SK-N-SH (cell line): ENCODE measurements around the gene TACR2. TPM values are rescaled to one million over a fixed set of nuclear protein-coding genes. Genes with fewer than 3 reads are reported as not detected.
A peak's percentile ranks its signal among the peaks of the same experiment; 100 is the strongest.

Source experiments
- CTCF ChIA-PET: fragments of 300-600, 350-600 bp; formaldehyde crosslinking; extraction: SDS; loops from one replicate; lab custom pipeline; 2021; lab: Yijun Ruan, JAX
- POLR2A ChIA-PET: fragments of 350-600 bp; sonication (Branson Sonifier 250); formaldehyde crosslinking; extraction: SDS; loops from one replicate; lab custom pipeline; 2020; ENCODE audit warnings: antibody characterized with exemption, inconsistent platforms; lab: Yijun Ruan, JAX
- DNase-seq: peaks from one replicate; pipeline ENCODE4 v3.0.0; 2012
- H2AFZ ChIP-seq: fragments of 200-600 bp; sonication (generic); 2 replicates; pipeline ENCODE4 v1.8.1; 2016; ENCODE audit warnings: antibody characterized with exemption, mild to moderate bottlenecking, low read depth
- H3F3A ChIP-seq: fragments of 200-600 bp; sonication (generic); replicated peaks from 2 replicates; pipeline ENCODE3; 2016; ENCODE audit warnings: antibody characterized with exemption, mild to moderate bottlenecking; ENCODE audit not compliant: insufficient read depth
- H3K27ac ChIP-seq, 2 experiments: fragments of 200-500 bp in 1 of 2; fragments of 200-600 bp in 1 of 2; sonication (Bioruptor generic) in 1 of 2; sonication (generic), shearing (Covaris generic) in 1 of 2; 2 replicates each; pipeline versions ENCODE4 v1.5.1 to v1.6.1; 2014 to 2016; ENCODE audit warnings: low read depth in 2 of 2, inconsistent platforms in 1 of 2, low read length in 1 of 2, mild to moderate bottlenecking in 1 of 2, mixed read lengths in 1 of 2
- H3K27me3 ChIP-seq: fragments of 200-600 bp; sonication (generic), shearing (Covaris generic); 2 replicates; pipeline ENCODE4 v1.6.1; 2016; ENCODE audit warnings: mixed run types; ENCODE audit not compliant: insufficient read depth
- H3K36me3 ChIP-seq, 2 experiments: fragments of 200-500 bp in 1 of 2; fragments of 200-600 bp in 1 of 2; sonication (Bioruptor generic) in 1 of 2; sonication (generic) in 1 of 2; replicated peaks in 1 of 2; 2 replicates each; pipeline versions ENCODE3 to v1.5.1; 2014 to 2016; ENCODE audit warnings: low read length in 1 of 2, mild to moderate bottlenecking in 1 of 2; ENCODE audit not compliant: insufficient read depth in 2 of 2, control insufficient read depth in 1 of 2
- H3K4me1 ChIP-seq, 2 experiments: fragments of 200-500 bp in 1 of 2; fragments of 200-600 bp in 1 of 2; sonication (Bioruptor generic) in 1 of 2; sonication (generic), shearing (Covaris generic) in 1 of 2; 2 replicates each; pipeline versions ENCODE4 v1.5.1 to v1.6.1; 2014 to 2016; ENCODE audit warnings: low read depth in 1 of 2, low read length in 1 of 2, mixed run types in 1 of 2; ENCODE audit not compliant: insufficient read depth in 2 of 2, control insufficient read depth in 1 of 2
- H3K4me2 ChIP-seq: fragments of 200-600 bp; sonication (generic), shearing (Covaris generic); 2 replicates; pipeline ENCODE4 v1.6.1; 2017; ENCODE audit warnings: mixed run types
- H3K4me3 ChIP-seq, 2 experiments: fragments of 200-500 bp in 1 of 2; fragments of 200-600 bp in 1 of 2; sonication (Bioruptor generic) in 1 of 2; sonication (generic), shearing (Covaris generic) in 1 of 2; 2 replicates each; pipeline versions ENCODE4 v1.5.1 to v1.8.1; 2014 to 2016; ENCODE audit warnings: low read depth in 2 of 2, inconsistent platforms in 1 of 2, low read length in 1 of 2, mild to moderate bottlenecking in 1 of 2, mixed read lengths in 1 of 2, moderate library complexity in 1 of 2
- H3K79me2 ChIP-seq: fragments of 200-600 bp; sonication (generic); 2 replicates; pipeline ENCODE4 v1.8.1; 2017; ENCODE audit warnings: mild to moderate bottlenecking; ENCODE audit not compliant: insufficient read depth
- H3K9ac ChIP-seq: fragments of 200-600 bp; sonication (generic); 2 replicates; pipeline ENCODE4 v1.6.1; 2017; ENCODE audit warnings: mixed run types
- H3K9me2 ChIP-seq: fragments of 200-600 bp; sonication (generic); 2 replicates; pipeline ENCODE4 v1.6.1; 2017; ENCODE audit warnings: mixed run types
- H3K9me3 ChIP-seq: fragments of 200-600 bp; sonication (generic); 2 replicates; pipeline ENCODE4 v1.6.1; 2017; ENCODE audit warnings: mixed run types, mild to moderate bottlenecking, moderate library complexity
- H4K20me1 ChIP-seq: fragments of 200-600 bp; sonication (generic); 2 replicates; pipeline ENCODE4 v1.6.1; 2017; ENCODE audit warnings: mild to moderate bottlenecking, mixed run types; ENCODE audit not compliant: insufficient read depth
- CHD2 ChIP-seq: fragments of 150-350 bp; IDR thresholded peaks from 2 replicates; pipeline ENCODE4 v1.6.1; 2018; ENCODE audit warnings: low read length; ENCODE audit not compliant: partially characterized antibody
- EP300 ChIP-seq, 2 experiments: IDR thresholded peaks; 2 replicates each; pipeline versions ENCODE4 v1.4.0 to v1.6.1; 2012; ENCODE audit warnings: borderline replicate concordance in 1 of 2, low read depth in 1 of 2, low read length in 1 of 2
- EZH2phosphoT487 ChIP-seq: fragments of 200-600 bp; sonication (generic); IDR thresholded peaks from 2 replicates; pipeline ENCODE4 v1.6.1; 2017; ENCODE audit warnings: low read depth, mixed run types, mild to moderate bottlenecking, antibody characterized with exemption, moderate library complexity, borderline replicate concordance
- FOSL2 ChIP-seq: IDR thresholded peaks from 2 replicates; pipeline ENCODE4 v1.4.0; 2012; ENCODE audit warnings: low read depth, mild to moderate bottlenecking, moderate library complexity, borderline replicate concordance
- FOXJ3 ChIP-seq: sonication (generic); formaldehyde crosslinking; IDR thresholded peaks from 2 replicates; pipeline ENCODE4 v1.5.1; 2020; ENCODE audit warnings: mild to moderate bottlenecking, missing genetic modification reagents
- GATA2 ChIP-seq: sonication (generic); formaldehyde crosslinking; IDR thresholded peaks from 2 replicates; pipeline ENCODE4 v1.5.0; 2020; ENCODE audit warnings: mild to moderate bottlenecking, missing genetic modification reagents
- IRF3 ChIP-seq: fragments of 150-350 bp; IDR thresholded peaks from 2 replicates; pipeline ENCODE4 v1.6.1; 2016; ENCODE audit warnings: mild to moderate bottlenecking, low read depth, low read length
- JUND ChIP-seq: IDR thresholded peaks from 2 replicates; pipeline ENCODE4 v1.4.0; 2012
- MAX ChIP-seq: IDR thresholded peaks from 2 replicates; pipeline ENCODE4 v1.4.0; 2012; ENCODE audit warnings: low read depth
- MEF2A ChIP-seq: IDR thresholded peaks from 2 replicates; pipeline ENCODE4 v1.4.0; 2012; ENCODE audit warnings: low read depth, borderline replicate concordance
- MXI1 ChIP-seq: IDR thresholded peaks from 2 replicates; pipeline ENCODE4 v1.6.1; 2012; ENCODE audit warnings: mild to moderate bottlenecking, low read depth, low read length, improper control_type of control experiment
- NFIC ChIP-seq: IDR thresholded peaks from 2 replicates; pipeline ENCODE4 v1.4.0; 2012; ENCODE audit warnings: borderline replicate concordance
- NRF1 ChIP-seq: IDR thresholded peaks from 2 replicates; pipeline ENCODE4 v1.6.1; 2012; ENCODE audit warnings: low read depth, mild to moderate bottlenecking, low read length
- POLR2AphosphoS5 ChIP-seq: IDR thresholded peaks from 2 replicates; pipeline ENCODE4 v1.6.1; 2012; ENCODE audit warnings: low read depth, low read length
- RAD21 ChIP-seq: IDR thresholded peaks from 2 replicates; pipeline ENCODE4 v1.6.1; 2012; ENCODE audit warnings: mild to moderate bottlenecking, low read length
- RFX5 ChIP-seq: IDR thresholded peaks from 2 replicates; pipeline ENCODE4 v1.6.1; 2012; ENCODE audit warnings: mild to moderate bottlenecking, improper control_type of control experiment, low read length
- RXRA ChIP-seq: IDR thresholded peaks from 2 replicates; pipeline ENCODE4 v1.4.0; 2012; ENCODE audit warnings: low read depth, mild to moderate bottlenecking, borderline replicate concordance
- SIN3A ChIP-seq: IDR thresholded peaks from 2 replicates; pipeline ENCODE4 v1.6.1; 2012; ENCODE audit warnings: low read depth, mild to moderate bottlenecking, low read length, moderate library complexity, borderline replicate concordance
- SMC3 ChIP-seq: IDR thresholded peaks from 2 replicates; pipeline ENCODE4 v1.6.1; 2012; ENCODE audit warnings: low read depth, low read length, improper control_type of control experiment
- TAF1 ChIP-seq: IDR thresholded peaks from 2 replicates; pipeline ENCODE4 v1.6.1; 2012; ENCODE audit warnings: low read depth, mild to moderate bottlenecking, low read length, moderate library complexity, borderline replicate concordance
- TEAD4 ChIP-seq: IDR thresholded peaks from 2 replicates; pipeline ENCODE4 v1.4.0; 2012; ENCODE audit warnings: mild to moderate bottlenecking, borderline replicate concordance; ENCODE audit not compliant: insufficient read depth
- USF1 ChIP-seq: IDR thresholded peaks from 2 replicates; pipeline ENCODE4 v1.4.0; 2012; ENCODE audit warnings: low read depth, borderline replicate concordance
- ZBTB33 ChIP-seq: IDR thresholded peaks from 2 replicates; pipeline ENCODE4 v1.4.0; 2012; ENCODE audit warnings: low read depth, borderline replicate concordance
- WGBS: methylation state at CpG from one replicate; pipeline ENCODE4 v1.1.6; 2017; ENCODE audit warnings: low lambda C conversion rate; 5-methylcytosine and 5-hydroxymethylcytosine counted together
- polyA plus RNA-seq, 3 experiments: library from polyadenylated mRNA; depleted of rRNA; stranded (reverse); fragments of >200 nt; gene quantifications; 2 replicates each; pipeline ENCODE4 v1.2.3, GENCODE V29; 2012
- TF ChIP-seq, protein P1 (sequence below): IDR thresholded peaks from 2 replicates; pipeline ENCODE4; 2012
- TF ChIP-seq, protein P2 (sequence below): IDR thresholded peaks from 2 replicates; pipeline ENCODE4 v1.6.1; 2012; ENCODE audit warnings: mild to moderate bottlenecking, low read depth, low read length, moderate library complexity

Gene TACR2
- polyA plus RNA-seq, 1 of the 3 experiments (the other 2 are of a cell fraction): 0.02 TPM

GRCh38 chr10:69392481-69393000 lies 24.2 kb downstream of the TACR2 start:
- CTCF ChIA-PET: interaction anchor here (0.5 to 7.7 kb wide), 30 partner anchors 11 to 448 kb away, joined by 3 to 105 read pairs (median 4); no protein-coding TSS in a partner anchor
- H3K36me3 ChIP-seq: peaks cover 27 to 36% of the 10 kb centered on the region in 2 experiments
- peak; percentile 87 for DNase-seq
- no peak overlapping the region; a peak in 1 of 4 replicates for H3K4me3 ChIP-seq
- H3K79me2 ChIP-seq: no peaks in the 10 kb centered on the region
- peaks cover 8 to 11% of the 10 kb centered on the region in 2 experiments; a peak in 3 of 4 replicates for H3K4me1 ChIP-seq
- H3K9ac ChIP-seq: no peak overlapping the region
- H4K20me1 ChIP-seq: no peaks in the 10 kb centered on the region
- no peaks in the 10 kb centered on the region for H3K9me2 ChIP-seq
- H3K27me3 ChIP-seq: no peaks in the 10 kb centered on the region
- no peak overlapping the region for H2AFZ ChIP-seq
- WGBS: 23% methylated on average over 6 of the region's 7 CpGs
- H3F3A ChIP-seq: peaks cover 14% of the 10 kb centered on the region
- POLR2A ChIA-PET: interaction anchor here (0.9 kb wide), 1 partner anchor 154 kb away, joined by 3 read pairs; no protein-coding TSS in a partner anchor
- H3K27ac ChIP-seq: peak overlapping the region in 1 of 2 experiments; percentile 29; a peak in 1 of 4 replicates
- H3K9me3 ChIP-seq: no peaks in the 10 kb centered on the region
- H3K4me2 ChIP-seq: no peak overlapping the region
- no peak for TF ChIP-seq MEF2A
- no peak for TF ChIP-seq ZBTB33
- no peak for TF ChIP-seq MAX
- no peak for TF ChIP-seq SIN3A
- TF ChIP-seq TAF1: no peak
- peak; percentile 65 for TF ChIP-seq CHD2
- TF ChIP-seq RAD21: peak; percentile 98
- TF ChIP-seq NFIC: no peak
- TF ChIP-seq EZH2phosphoT487: no peak
- TF ChIP-seq, protein P1, sequence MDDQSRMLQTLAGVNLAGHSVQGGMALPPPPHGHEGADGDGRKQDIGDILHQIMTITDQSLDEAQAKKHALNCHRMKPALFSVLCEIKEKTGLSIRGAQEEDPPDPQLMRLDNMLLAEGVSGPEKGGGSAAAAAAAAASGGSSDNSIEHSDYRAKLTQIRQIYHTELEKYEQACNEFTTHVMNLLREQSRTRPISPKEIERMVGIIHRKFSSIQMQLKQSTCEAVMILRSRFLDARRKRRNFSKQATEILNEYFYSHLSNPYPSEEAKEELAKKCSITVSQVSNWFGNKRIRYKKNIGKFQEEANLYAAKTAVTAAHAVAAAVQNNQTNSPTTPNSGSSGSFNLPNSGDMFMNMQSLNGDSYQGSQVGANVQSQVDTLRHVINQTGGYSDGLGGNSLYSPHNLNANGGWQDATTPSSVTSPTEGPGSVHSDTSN: no peak
- TF ChIP-seq USF1: no peak
- 0 out of 2 replicates have a peak, but pooled peaks have one; percentile 19 for TF ChIP-seq MXI1
- TF ChIP-seq GATA2 (CRISPR knock-in tag): no peak
- TF ChIP-seq EP300 (IDR thresholded peaks at IDR 0.05; ENCODE audit: borderline replicate concordance in 1 of 2, low read depth in 1 of 2, low read length in 1 of 2): no peak
- no peak for TF ChIP-seq JUND
- peak; percentile 36; the same call in 1 of the 2 replicates for TF ChIP-seq NRF1
- TF ChIP-seq FOXJ3 (CRISPR knock-in tag): no peak
- no peak for TF ChIP-seq IRF3
- no peak for TF ChIP-seq RXRA
- TF ChIP-seq RFX5: no peak
- TF ChIP-seq, protein P2, sequence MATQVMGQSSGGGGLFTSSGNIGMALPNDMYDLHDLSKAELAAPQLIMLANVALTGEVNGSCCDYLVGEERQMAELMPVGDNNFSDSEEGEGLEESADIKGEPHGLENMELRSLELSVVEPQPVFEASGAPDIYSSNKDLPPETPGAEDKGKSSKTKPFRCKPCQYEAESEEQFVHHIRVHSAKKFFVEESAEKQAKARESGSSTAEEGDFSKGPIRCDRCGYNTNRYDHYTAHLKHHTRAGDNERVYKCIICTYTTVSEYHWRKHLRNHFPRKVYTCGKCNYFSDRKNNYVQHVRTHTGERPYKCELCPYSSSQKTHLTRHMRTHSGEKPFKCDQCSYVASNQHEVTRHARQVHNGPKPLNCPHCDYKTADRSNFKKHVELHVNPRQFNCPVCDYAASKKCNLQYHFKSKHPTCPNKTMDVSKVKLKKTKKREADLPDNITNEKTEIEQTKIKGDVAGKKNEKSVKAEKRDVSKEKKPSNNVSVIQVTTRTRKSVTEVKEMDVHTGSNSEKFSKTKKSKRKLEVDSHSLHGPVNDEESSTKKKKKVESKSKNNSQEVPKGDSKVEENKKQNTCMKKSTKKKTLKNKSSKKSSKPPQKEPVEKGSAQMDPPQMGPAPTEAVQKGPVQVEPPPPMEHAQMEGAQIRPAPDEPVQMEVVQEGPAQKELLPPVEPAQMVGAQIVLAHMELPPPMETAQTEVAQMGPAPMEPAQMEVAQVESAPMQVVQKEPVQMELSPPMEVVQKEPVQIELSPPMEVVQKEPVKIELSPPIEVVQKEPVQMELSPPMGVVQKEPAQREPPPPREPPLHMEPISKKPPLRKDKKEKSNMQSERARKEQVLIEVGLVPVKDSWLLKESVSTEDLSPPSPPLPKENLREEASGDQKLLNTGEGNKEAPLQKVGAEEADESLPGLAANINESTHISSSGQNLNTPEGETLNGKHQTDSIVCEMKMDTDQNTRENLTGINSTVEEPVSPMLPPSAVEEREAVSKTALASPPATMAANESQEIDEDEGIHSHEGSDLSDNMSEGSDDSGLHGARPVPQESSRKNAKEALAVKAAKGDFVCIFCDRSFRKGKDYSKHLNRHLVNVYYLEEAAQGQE: no peak
- TF ChIP-seq FOSL2: no peak
- peak; percentile 99 for TF ChIP-seq SMC3
- no peak for TF ChIP-seq TEAD4
- no peak for TF ChIP-seq POLR2AphosphoS5
